GM21515 (cell line): ENCODE measurements around the gene EML1.

Experiments
- ATAC-seq: cut with Tn5 transposase; IDR thresholded peaks from one replicate; pipeline ENCODE4 v1.9.1; 2021; ENCODE audit not compliant: unreplicated experiment

Gene EML1

GRCh38 chr14:99777951-99778350, 15.3 kb upstream of the EML1 start:
- no peak for ATAC-seq

- no peak for ATAC-seq
Measured at GRCh38 chr14:99779751-99780150, 13.5 kb upstream of the EML1 start.

GRCh38 chr14:99780690-99781089, 12.5 kb upstream of the EML1 start:
- no peak for ATAC-seq

- no peak for ATAC-seq
Measured at GRCh38 chr14:99781091-99781490, 12.1 kb upstream of the EML1 start.

GRCh38 chr14:99781853-99782610, 11.2 kb upstream of the EML1 start:
- no peak for ATAC-seq

GRCh38 chr14:99784508-99784907, 8.7 kb upstream of the EML1 start:
- no peak for ATAC-seq

GRCh38 chr14:99785426-99785825, 7.8 kb upstream of the EML1 start:
- no peak for ATAC-seq

- ATAC-seq = no peak
Measured at GRCh38 chr14:99786511-99786989, 6.7 kb upstream of the EML1 start.

GRCh38 chr14:99788713-99789112, 4.5 kb upstream of the EML1 start:
- ATAC-seq = no peak

- ATAC-seq = no peak
Measured at GRCh38 chr14:99789581-99789980, 3.6 kb upstream of the EML1 start.

- ATAC-seq = no peak
Measured at GRCh38 chr14:99790201-99790977, 2.8 kb upstream of the EML1 start.

GRCh38 chr14:99790978-99791376, 2.2 kb upstream of the EML1 start:
- no peak for ATAC-seq

GRCh38 chr14:99791476-99792209, 1.6 kb upstream of the EML1 start:
- ATAC-seq = no peak

GRCh38 chr14:99792210-99792535, 1.0 kb upstream of the EML1 start:
- no peak for ATAC-seq

GRCh38 chr14:99792551-99793212, 531 bp upstream of the EML1 start:
- no peak for ATAC-seq

- ATAC-seq = no peak
Measured at GRCh38 chr14:99794151-99794780, 1.1 kb downstream of the EML1 start.

- no peak for ATAC-seq
Measured at GRCh38 chr14:99795046-99795445, 1.8 kb downstream of the EML1 start.

GRCh38 chr14:99797231-99797630, 4.0 kb downstream of the EML1 start:
- no peak for ATAC-seq

- ATAC-seq = no peak
Measured at GRCh38 chr14:99800781-99801180, 7.6 kb downstream of the EML1 start.

- no peak for ATAC-seq
Measured at GRCh38 chr14:99802301-99803105, 9.3 kb downstream of the EML1 start.
